Choroid plexus epithelial cell (primary cell): ENCODE measurements around the gene ADCK1.

ENCODE experiments used
- DNase-seq: peaks from one replicate; pipeline ENCODE4 v3.0.0-alpha.2; 2010; ENCODE audit warnings: low read depth
- H3K4me3 ChIP-seq: 2 replicates; pipeline ENCODE4 v1.5.1; 2011; ENCODE audit warnings: low read depth, mild to moderate bottlenecking, control low read depth, low read length, moderate library complexity
- CTCF ChIP-seq: conservative IDR thresholded peaks from 2 replicates; pipeline ENCODE4 v1.5.1; 2011; ENCODE audit warnings: low read depth, mild to moderate bottlenecking, control low read depth, inconsistent platforms, low read length, moderate library complexity

ADCK1 gene

GRCh38 chr14:77838831-77839511, 39.1 kb downstream of the ADCK1 start:
- DNase-seq = peak; percentile 36
- TF ChIP-seq CTCF = no peak
- H3K4me3 ChIP-seq = no peak overlapping the region

GRCh38 chr14:77843195-77843594, 43.3 kb downstream of the ADCK1 start:
- DNase-seq = no peak
- TF ChIP-seq CTCF = no peak
- H3K4me3 ChIP-seq = no peak overlapping the region

GRCh38 chr14:77843651-77844050, 43.7 kb downstream of the ADCK1 start:
- DNase-seq = no peak
- no peak for TF ChIP-seq CTCF
- H3K4me3 ChIP-seq = no peak overlapping the region

GRCh38 chr14:77844802-77845201, 44.9 kb downstream of the ADCK1 start:
- TF ChIP-seq CTCF = no peak
- no peak overlapping the region for H3K4me3 ChIP-seq
- no peak for DNase-seq

- peak; percentile 43 for DNase-seq
- H3K4me3 ChIP-seq = no peak overlapping the region
- no peak for TF ChIP-seq CTCF
These were observed 48.1 kb downstream of the ADCK1 start for GRCh38 chr14:77848031-77848430.

GRCh38 chr14:77849711-77850110, 49.8 kb downstream of the ADCK1 start:
- no peak for TF ChIP-seq CTCF
- no peak overlapping the region for H3K4me3 ChIP-seq
- DNase-seq = peak; percentile 24

GRCh38 chr14:77853919-77854318, 54.0 kb downstream of the ADCK1 start:
- H3K4me3 ChIP-seq = no peak overlapping the region
- no peak for TF ChIP-seq CTCF
- no peak for DNase-seq
